Suprapubic skin (tissue), 4 donors: Measurements from ENCODE around the gene MYL6B. TPM values are rescaled to one million over a fixed set of nuclear protein-coding genes. Genes with fewer than 3 reads are reported as not detected.
A peak's percentile ranks its signal among the peaks of the same experiment; 100 is the strongest.

Source experiments
- DNase-seq, 2 donors: peaks; one replicate each; pipeline ENCODE4 v3.0.0-alpha.2; 2019; ENCODE audit warnings: low spot score in 2 of 2
- H3K27ac ChIP-seq: fragments of 200-600 bp; sonication (generic); one replicate; pipeline ENCODE4 v1.5.1; 2019
- H3K27me3 ChIP-seq: fragments of 200-600 bp; sonication (generic); one replicate; pipeline ENCODE4 v1.5.1; 2019
- H3K36me3 ChIP-seq: fragments of 200-600 bp; sonication (generic); one replicate; pipeline ENCODE4 v1.5.1; 2019
- H3K4me1 ChIP-seq: fragments of 200-600 bp; sonication (generic); one replicate; pipeline ENCODE4 v1.5.1; 2019
- H3K4me3 ChIP-seq: fragments of 200-600 bp; sonication (generic); one replicate; pipeline ENCODE4 v1.5.1; 2019; ENCODE audit warnings: mild to moderate bottlenecking
- H3K9me3 ChIP-seq: fragments of 200-600 bp; sonication (generic); one replicate; pipeline ENCODE4 v1.5.1; 2019
- CTCF ChIP-seq, 2 donors: fragments of 200-600 bp in 1 of 2; fragments of 450-650 bp in 1 of 2; sonication (generic) in 1 of 2; IDR thresholded peaks; one replicate each; pipeline ENCODE4 v1.5.1; 2016 to 2019; ENCODE audit warnings: antibody characterized with exemption in 2 of 2, mild to moderate bottlenecking in 1 of 2, moderate library complexity in 1 of 2
- EP300 ChIP-seq: sonication (generic); formaldehyde crosslinking; IDR thresholded peaks from one replicate; pipeline ENCODE4 v1.6.1; 2017; ENCODE audit warnings: antibody characterized with exemption
- POLR2A ChIP-seq, 2 donors: fragments of 450-650 bp; IDR thresholded peaks; one replicate each; pipeline ENCODE4 v1.6.1; 2017; ENCODE audit warnings: antibody characterized with exemption in 2 of 2, mild to moderate bottlenecking in 2 of 2, moderate library complexity in 2 of 2
- POLR2AphosphoS5 ChIP-seq, 3 donors: sonication (generic); formaldehyde crosslinking; IDR thresholded peaks; one replicate each; pipeline ENCODE4 v1.6.1; 2017; ENCODE audit warnings: antibody characterized with exemption in 3 of 3
- WGBS: methylation state at CpG from one replicate; pipeline ENCODE4 v1.1.5; 2018; 5-methylcytosine and 5-hydroxymethylcytosine counted together
- total RNA-seq, 4 donors: library from RNA; depleted of rRNA; stranded (reverse); fragments of >200 nt; gene quantifications; one replicate each; pipeline ENCODE4 v1.1.0, GENCODE V29; 2016

Gene MYL6B
- total RNA-seq, 4 donors from 2014 or later = 28.3 to 37.4 (median 28.5) TPM

- H3K4me3 ChIP-seq = peak overlapping the region; percentile 91
- peak overlapping the region; percentile 98 for H3K27ac ChIP-seq
- peaks cover 56% of the 10 kb centered on the region for H3K36me3 ChIP-seq
- TF ChIP-seq EP300 (no peak), CTCF (IDR thresholded peaks at IDR 0.05) (no peak)
- no peak for DNase-seq
- H3K9me3 ChIP-seq = no peaks in the 10 kb centered on the region
- peaks cover 49% of the 10 kb centered on the region for H3K4me1 ChIP-seq
- 34% methylated on average over 7 of the region's 7 CpGs for WGBS
- H3K27me3 ChIP-seq = no peaks in the 10 kb centered on the region
Measured at GRCh38 chr12:56160193-56160763, 7.9 kb downstream of the MYL6B start.

GRCh38 chr12:56160894-56161689 is 8.7 kb downstream of the MYL6B start:
- Histone ChIP-seq H3K4me3 (peak overlapping the region; percentile 91), H3K36me3 (peaks cover 62% of the 10 kb centered on the region), H3K27me3 (no peaks in the 10 kb centered on the region), H3K27ac (peak overlapping the region; percentile 98), H3K4me1 (peaks cover 49% of the 10 kb centered on the region), H3K9me3 (no peaks in the 10 kb centered on the region)
- TF ChIP-seq POLR2AphosphoS5 (IDR thresholded peaks at IDR 0.05) (no peak), POLR2A (IDR thresholded peaks at IDR 0.05) (no peak), CTCF (IDR thresholded peaks at IDR 0.05) (no peak), EP300 (no peak)
- no peak for DNase-seq
- WGBS = 80% methylated on average over 11 of the region's 11 CpGs

- 71% methylated on average over 10 of the region's 10 CpGs for WGBS
- no peaks in the 10 kb centered on the region for H3K9me3 ChIP-seq
- no peak overlapping the region for H3K27ac ChIP-seq
- no peak overlapping the region for H3K4me3 ChIP-seq
- H3K36me3 ChIP-seq = peaks cover 69% of the 10 kb centered on the region
- H3K27me3 ChIP-seq = no peaks in the 10 kb centered on the region
- TF ChIP-seq CTCF (IDR thresholded peaks at IDR 0.05) = no peak
- no peak for TF ChIP-seq POLR2AphosphoS5 (IDR thresholded peaks at IDR 0.05)
- TF ChIP-seq EP300 = no peak
- TF ChIP-seq POLR2A (IDR thresholded peaks at IDR 0.05) = no peak
- DNase-seq = no peak
- peaks cover 46% of the 10 kb centered on the region for H3K4me1 ChIP-seq
Measured at GRCh38 chr12:56161690-56162351, 9.4 kb downstream of the MYL6B start.

GRCh38 chr12:56162468-56163290 is 10.3 kb downstream of the MYL6B start:
- Histone ChIP-seq H3K27me3 (no peaks in the 10 kb centered on the region), H3K36me3 (peaks cover 78% of the 10 kb centered on the region), H3K9me3 (no peaks in the 10 kb centered on the region), H3K4me3 (no peak overlapping the region), H3K4me1 (peaks cover 38% of the 10 kb centered on the region), H3K27ac (no peak overlapping the region)
- TF ChIP-seq CTCF (IDR thresholded peaks at IDR 0.05) (no peak), EP300 (no peak), POLR2A (IDR thresholded peaks at IDR 0.05) (no peak), POLR2AphosphoS5 (IDR thresholded peaks at IDR 0.05) (no peak)
- no peak for DNase-seq
- WGBS = 56% methylated on average over 11 of the region's 11 CpGs
